SK-N-SH (cell line): Measurements from ENCODE around the gene TBKBP1. TPM values are rescaled to one million over a fixed set of nuclear protein-coding genes. Genes with fewer than 3 reads are reported as not detected.

ENCODE experiments used
- CTCF ChIA-PET: fragments of 300-600, 350-600 bp; formaldehyde crosslinking; extraction: SDS; loops from one replicate; lab custom pipeline; 2021; lab: Yijun Ruan, JAX
- POLR2A ChIA-PET: fragments of 350-600 bp; sonication (Branson Sonifier 250); formaldehyde crosslinking; extraction: SDS; loops from one replicate; lab custom pipeline; 2020; ENCODE audit warnings: antibody characterized with exemption, inconsistent platforms; lab: Yijun Ruan, JAX
- DNase-seq: peaks from one replicate; pipeline ENCODE4 v3.0.0; 2012
- H2AFZ ChIP-seq: fragments of 200-600 bp; sonication (generic); 2 replicates; pipeline ENCODE4 v1.8.1; 2016; ENCODE audit warnings: antibody characterized with exemption, mild to moderate bottlenecking, low read depth
- H3F3A ChIP-seq: fragments of 200-600 bp; sonication (generic); replicated peaks from 2 replicates; pipeline ENCODE3; 2016; ENCODE audit warnings: antibody characterized with exemption, mild to moderate bottlenecking; ENCODE audit not compliant: insufficient read depth
- H3K27ac ChIP-seq, 2 experiments: fragments of 200-500 bp in 1 of 2; fragments of 200-600 bp in 1 of 2; sonication (Bioruptor generic) in 1 of 2; sonication (generic), shearing (Covaris generic) in 1 of 2; 2 replicates each; pipeline versions ENCODE4 v1.5.1 to v1.6.1; 2014 to 2016; ENCODE audit warnings: low read depth in 2 of 2, inconsistent platforms in 1 of 2, low read length in 1 of 2, mild to moderate bottlenecking in 1 of 2, mixed read lengths in 1 of 2
- H3K27me3 ChIP-seq: fragments of 200-600 bp; sonication (generic), shearing (Covaris generic); 2 replicates; pipeline ENCODE4 v1.6.1; 2016; ENCODE audit warnings: mixed run types; ENCODE audit not compliant: insufficient read depth
- H3K36me3 ChIP-seq, 2 experiments: fragments of 200-500 bp in 1 of 2; fragments of 200-600 bp in 1 of 2; sonication (Bioruptor generic) in 1 of 2; sonication (generic) in 1 of 2; replicated peaks in 1 of 2; 2 replicates each; pipeline versions ENCODE3 to v1.5.1; 2014 to 2016; ENCODE audit warnings: low read length in 1 of 2, mild to moderate bottlenecking in 1 of 2; ENCODE audit not compliant: insufficient read depth in 2 of 2, control insufficient read depth in 1 of 2
- H3K4me1 ChIP-seq, 2 experiments: fragments of 200-500 bp in 1 of 2; fragments of 200-600 bp in 1 of 2; sonication (Bioruptor generic) in 1 of 2; sonication (generic), shearing (Covaris generic) in 1 of 2; 2 replicates each; pipeline versions ENCODE4 v1.5.1 to v1.6.1; 2014 to 2016; ENCODE audit warnings: low read depth in 1 of 2, low read length in 1 of 2, mixed run types in 1 of 2; ENCODE audit not compliant: insufficient read depth in 2 of 2, control insufficient read depth in 1 of 2
- H3K4me2 ChIP-seq: fragments of 200-600 bp; sonication (generic), shearing (Covaris generic); 2 replicates; pipeline ENCODE4 v1.6.1; 2017; ENCODE audit warnings: mixed run types
- H3K4me3 ChIP-seq, 2 experiments: fragments of 200-500 bp in 1 of 2; fragments of 200-600 bp in 1 of 2; sonication (Bioruptor generic) in 1 of 2; sonication (generic), shearing (Covaris generic) in 1 of 2; 2 replicates each; pipeline versions ENCODE4 v1.5.1 to v1.8.1; 2014 to 2016; ENCODE audit warnings: low read depth in 2 of 2, inconsistent platforms in 1 of 2, low read length in 1 of 2, mild to moderate bottlenecking in 1 of 2, mixed read lengths in 1 of 2, moderate library complexity in 1 of 2
- H3K79me2 ChIP-seq: fragments of 200-600 bp; sonication (generic); 2 replicates; pipeline ENCODE4 v1.8.1; 2017; ENCODE audit warnings: mild to moderate bottlenecking; ENCODE audit not compliant: insufficient read depth
- H3K9ac ChIP-seq: fragments of 200-600 bp; sonication (generic); 2 replicates; pipeline ENCODE4 v1.6.1; 2017; ENCODE audit warnings: mixed run types
- H3K9me2 ChIP-seq: fragments of 200-600 bp; sonication (generic); 2 replicates; pipeline ENCODE4 v1.6.1; 2017; ENCODE audit warnings: mixed run types
- H3K9me3 ChIP-seq: fragments of 200-600 bp; sonication (generic); 2 replicates; pipeline ENCODE4 v1.6.1; 2017; ENCODE audit warnings: mixed run types, mild to moderate bottlenecking, moderate library complexity
- H4K20me1 ChIP-seq: fragments of 200-600 bp; sonication (generic); 2 replicates; pipeline ENCODE4 v1.6.1; 2017; ENCODE audit warnings: mild to moderate bottlenecking, mixed run types; ENCODE audit not compliant: insufficient read depth
- CHD2 ChIP-seq: fragments of 150-350 bp; IDR thresholded peaks from 2 replicates; pipeline ENCODE4 v1.6.1; 2018; ENCODE audit warnings: low read length; ENCODE audit not compliant: partially characterized antibody
- ELF1 ChIP-seq: IDR thresholded peaks from 2 replicates; pipeline ENCODE4 v1.4.0; 2012
- EP300 ChIP-seq, 2 experiments: IDR thresholded peaks; 2 replicates each; pipeline versions ENCODE4 v1.4.0 to v1.6.1; 2012; ENCODE audit warnings: borderline replicate concordance in 1 of 2, low read depth in 1 of 2, low read length in 1 of 2
- EZH2phosphoT487 ChIP-seq: fragments of 200-600 bp; sonication (generic); IDR thresholded peaks from 2 replicates; pipeline ENCODE4 v1.6.1; 2017; ENCODE audit warnings: low read depth, mixed run types, mild to moderate bottlenecking, antibody characterized with exemption, moderate library complexity, borderline replicate concordance
- FOSL2 ChIP-seq: IDR thresholded peaks from 2 replicates; pipeline ENCODE4 v1.4.0; 2012; ENCODE audit warnings: low read depth, mild to moderate bottlenecking, moderate library complexity, borderline replicate concordance
- FOXJ3 ChIP-seq: sonication (generic); formaldehyde crosslinking; IDR thresholded peaks from 2 replicates; pipeline ENCODE4 v1.5.1; 2020; ENCODE audit warnings: mild to moderate bottlenecking, missing genetic modification reagents
- GATA2 ChIP-seq: sonication (generic); formaldehyde crosslinking; IDR thresholded peaks from 2 replicates; pipeline ENCODE4 v1.5.0; 2020; ENCODE audit warnings: mild to moderate bottlenecking, missing genetic modification reagents
- JUND ChIP-seq: IDR thresholded peaks from 2 replicates; pipeline ENCODE4 v1.4.0; 2012
- MXI1 ChIP-seq: IDR thresholded peaks from 2 replicates; pipeline ENCODE4 v1.6.1; 2012; ENCODE audit warnings: mild to moderate bottlenecking, low read depth, low read length, improper control_type of control experiment
- NFIC ChIP-seq: IDR thresholded peaks from 2 replicates; pipeline ENCODE4 v1.4.0; 2012; ENCODE audit warnings: borderline replicate concordance
- RAD21 ChIP-seq: IDR thresholded peaks from 2 replicates; pipeline ENCODE4 v1.6.1; 2012; ENCODE audit warnings: mild to moderate bottlenecking, low read length
- RCOR1 ChIP-seq: fragments of 150-350 bp; IDR thresholded peaks from 2 replicates; pipeline ENCODE4 v1.6.1; 2017; ENCODE audit warnings: antibody characterized with exemption, low read length
- RXRA ChIP-seq: IDR thresholded peaks from 2 replicates; pipeline ENCODE4 v1.4.0; 2012; ENCODE audit warnings: low read depth, mild to moderate bottlenecking, borderline replicate concordance
- SIN3A ChIP-seq: IDR thresholded peaks from 2 replicates; pipeline ENCODE4 v1.6.1; 2012; ENCODE audit warnings: low read depth, mild to moderate bottlenecking, low read length, moderate library complexity, borderline replicate concordance
- SMC3 ChIP-seq: IDR thresholded peaks from 2 replicates; pipeline ENCODE4 v1.6.1; 2012; ENCODE audit warnings: low read depth, low read length, improper control_type of control experiment
- TAF1 ChIP-seq: IDR thresholded peaks from 2 replicates; pipeline ENCODE4 v1.6.1; 2012; ENCODE audit warnings: low read depth, mild to moderate bottlenecking, low read length, moderate library complexity, borderline replicate concordance
- TCF12 ChIP-seq: IDR thresholded peaks from 2 replicates; pipeline ENCODE4 v1.4.0; 2012
- TEAD4 ChIP-seq: IDR thresholded peaks from 2 replicates; pipeline ENCODE4 v1.4.0; 2012; ENCODE audit warnings: mild to moderate bottlenecking, borderline replicate concordance; ENCODE audit not compliant: insufficient read depth
- YY1 ChIP-seq: IDR thresholded peaks from 2 replicates; pipeline ENCODE4 v1.4.0; 2012; ENCODE audit warnings: low read depth, mild to moderate bottlenecking
- WGBS: methylation state at CpG from one replicate; pipeline ENCODE4 v1.1.6; 2017; ENCODE audit warnings: low lambda C conversion rate; 5-methylcytosine and 5-hydroxymethylcytosine counted together
- polyA plus RNA-seq, 3 experiments: library from polyadenylated mRNA; depleted of rRNA; stranded (reverse); fragments of >200 nt; gene quantifications; 2 replicates each; pipeline ENCODE4 v1.2.3, GENCODE V29; 2012
- TF ChIP-seq, protein P1 (sequence below): IDR thresholded peaks from 2 replicates; pipeline ENCODE4 v1.4.0; 2012; ENCODE audit warnings: low read depth, borderline replicate concordance
- TF ChIP-seq, protein P2 (sequence below): IDR thresholded peaks from 2 replicates; pipeline ENCODE4 v1.6.1; 2012; ENCODE audit warnings: mild to moderate bottlenecking, low read depth, low read length, moderate library complexity
- TF ChIP-seq, protein P3 (sequence below): fragments of 150-350 bp; IDR thresholded peaks from 2 replicates; pipeline ENCODE4 v1.6.1; 2017; ENCODE audit warnings: antibody characterized with exemption, low read length, low read depth, borderline replicate concordance
- TF ChIP-seq, protein P4 (sequence below): IDR thresholded peaks from 2 replicates; pipeline ENCODE4 v1.4.0; 2012; ENCODE audit warnings: low read depth
- TF ChIP-seq, protein P5 (sequence below): IDR thresholded peaks from 2 replicates; pipeline ENCODE4; 2012

Gene TBKBP1
- polyA plus RNA-seq, 1 of the 3 experiments (the other 2 are of a cell fraction), result 14.4 TPM

DNA sequence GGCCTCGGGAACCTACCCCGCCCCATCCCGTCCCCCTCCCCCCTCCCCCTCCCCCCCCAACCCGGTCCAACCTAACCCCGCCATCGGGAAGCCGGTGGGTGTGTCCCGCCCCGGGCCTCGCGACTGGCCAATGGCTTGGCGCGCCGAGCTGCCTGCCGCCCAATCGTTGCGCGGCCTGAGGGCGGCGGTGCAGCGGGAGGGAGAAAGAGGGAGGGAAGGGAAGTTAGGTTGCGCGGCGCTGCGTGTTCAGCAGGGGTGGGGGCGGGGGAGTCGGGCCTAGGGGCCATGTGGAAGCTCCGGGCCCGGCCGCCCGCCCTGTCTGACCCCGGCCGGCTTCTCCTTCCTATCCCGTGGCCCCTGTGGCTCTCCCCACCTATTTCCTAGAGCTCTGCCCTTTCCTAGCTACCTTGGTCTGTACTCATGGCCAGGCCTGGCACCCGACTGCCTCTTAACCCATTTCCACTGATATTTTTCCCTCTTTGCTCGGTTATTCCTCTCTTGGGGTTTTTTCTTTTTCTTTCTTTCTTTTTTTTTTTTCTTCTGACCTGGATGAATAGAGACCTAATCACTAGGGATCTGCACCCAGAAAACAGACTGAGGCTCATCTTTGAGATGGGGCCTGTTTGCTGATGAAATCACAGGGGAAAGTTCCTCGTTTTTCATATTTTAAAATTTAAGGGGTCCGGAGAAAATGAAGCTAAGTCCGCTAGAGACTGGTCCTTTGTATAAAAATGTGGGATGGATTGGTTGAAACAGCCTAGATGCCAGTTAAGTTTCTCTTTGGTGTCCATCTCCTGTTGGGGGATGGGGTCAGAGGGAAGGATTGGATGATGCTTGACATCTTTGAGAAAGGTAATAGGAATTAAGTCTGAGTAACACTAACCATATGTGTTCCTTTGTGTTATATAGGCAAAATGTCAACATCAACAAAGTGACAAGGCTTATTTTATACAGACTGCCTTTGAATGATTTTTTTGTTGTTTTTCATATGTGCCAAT lies 43.1 kb upstream of the TBKBP1 start:
- H2AFZ ChIP-seq, result 0 out of 2 replicates have a peak overlapping the region, but pooled peaks have one; percentile 38
- peak overlapping the region; percentile 67 to 80 for H3K4me3 ChIP-seq
- POLR2A ChIA-PET, result interaction anchor here (0.6 to 1.6 kb wide), 13 partner anchors 9 to 171 kb away, joined by 3 to 5 read pairs (median 3); partner anchors contain the start of gene OSBPL7
- no peaks in the 10 kb centered on the region for H3K9me3 ChIP-seq
- H3K27ac ChIP-seq, result peak overlapping the region; percentile 64 to 89
- peaks cover 12% of the 10 kb centered on the region for H3F3A ChIP-seq
- CTCF ChIA-PET, result interaction anchor here (0.6 to 9.4 kb wide), 9 partner anchors 9 to 298 kb away, joined by 3 to 113 read pairs (median 4); no protein-coding TSS in a partner anchor
- peaks cover 65% of the 10 kb centered on the region for H3K79me2 ChIP-seq
- WGBS, result 1% methylated on average over 17 of the region's 39 CpGs
- no peaks in the 10 kb centered on the region for H3K27me3 ChIP-seq
- peaks cover 8 to 22% of the 10 kb centered on the region in 2 experiments for H3K4me1 ChIP-seq
- H3K9ac ChIP-seq, result peak overlapping the region; percentile 77
- no peaks in the 10 kb centered on the region for H3K9me2 ChIP-seq
- H4K20me1 ChIP-seq, result peaks cover 46% of the 10 kb centered on the region
- peak overlapping the region; percentile 81 for H3K4me2 ChIP-seq
- DNase-seq, result peak; percentile 98
- H3K36me3 ChIP-seq, result peaks cover 43 to 51% of the 10 kb centered on the region in 2 experiments
- TF ChIP-seq TCF12 (no peak), EP300 (IDR thresholded peaks at IDR 0.05; ENCODE audit: borderline replicate concordance in 1 of 2, low read depth in 1 of 2, low read length in 1 of 2) (no peak), RCOR1 (no peak), SIN3A (peak; percentile 87; the same call in 1 of the 2 replicates), TEAD4 (no peak), GATA2 (CRISPR knock-in tag) (no peak), ELF1 (0 out of 2 replicates have a peak, but pooled peaks have one; percentile 26), EZH2phosphoT487 (no peak), YY1 (0 out of 2 replicates have a peak, but pooled peaks have one; percentile 45), JUND (no peak), RXRA (no peak), CHD2 (peak; percentile 93), FOXJ3 (CRISPR knock-in tag) (no peak), MXI1 (peak; percentile 97), TAF1 (peak; percentile 45; the same call in 1 of the 2 replicates), NFIC (no peak), SMC3 (no peak), RAD21 (no peak), FOSL2 (no peak)
- TF ChIP-seq, protein P1, sequence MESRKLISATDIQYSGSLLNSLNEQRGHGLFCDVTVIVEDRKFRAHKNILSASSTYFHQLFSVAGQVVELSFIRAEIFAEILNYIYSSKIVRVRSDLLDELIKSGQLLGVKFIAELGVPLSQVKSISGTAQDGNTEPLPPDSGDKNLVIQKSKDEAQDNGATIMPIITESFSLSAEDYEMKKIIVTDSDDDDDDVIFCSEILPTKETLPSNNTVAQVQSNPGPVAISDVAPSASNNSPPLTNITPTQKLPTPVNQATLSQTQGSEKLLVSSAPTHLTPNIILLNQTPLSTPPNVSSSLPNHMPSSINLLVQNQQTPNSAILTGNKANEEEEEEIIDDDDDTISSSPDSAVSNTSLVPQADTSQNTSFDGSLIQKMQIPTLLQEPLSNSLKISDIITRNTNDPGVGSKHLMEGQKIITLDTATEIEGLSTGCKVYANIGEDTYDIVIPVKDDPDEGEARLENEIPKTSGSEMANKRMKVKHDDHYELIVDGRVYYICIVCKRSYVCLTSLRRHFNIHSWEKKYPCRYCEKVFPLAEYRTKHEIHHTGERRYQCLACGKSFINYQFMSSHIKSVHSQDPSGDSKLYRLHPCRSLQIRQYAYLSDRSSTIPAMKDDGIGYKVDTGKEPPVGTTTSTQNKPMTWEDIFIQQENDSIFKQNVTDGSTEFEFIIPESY, result no peak
- TF ChIP-seq, protein P2, sequence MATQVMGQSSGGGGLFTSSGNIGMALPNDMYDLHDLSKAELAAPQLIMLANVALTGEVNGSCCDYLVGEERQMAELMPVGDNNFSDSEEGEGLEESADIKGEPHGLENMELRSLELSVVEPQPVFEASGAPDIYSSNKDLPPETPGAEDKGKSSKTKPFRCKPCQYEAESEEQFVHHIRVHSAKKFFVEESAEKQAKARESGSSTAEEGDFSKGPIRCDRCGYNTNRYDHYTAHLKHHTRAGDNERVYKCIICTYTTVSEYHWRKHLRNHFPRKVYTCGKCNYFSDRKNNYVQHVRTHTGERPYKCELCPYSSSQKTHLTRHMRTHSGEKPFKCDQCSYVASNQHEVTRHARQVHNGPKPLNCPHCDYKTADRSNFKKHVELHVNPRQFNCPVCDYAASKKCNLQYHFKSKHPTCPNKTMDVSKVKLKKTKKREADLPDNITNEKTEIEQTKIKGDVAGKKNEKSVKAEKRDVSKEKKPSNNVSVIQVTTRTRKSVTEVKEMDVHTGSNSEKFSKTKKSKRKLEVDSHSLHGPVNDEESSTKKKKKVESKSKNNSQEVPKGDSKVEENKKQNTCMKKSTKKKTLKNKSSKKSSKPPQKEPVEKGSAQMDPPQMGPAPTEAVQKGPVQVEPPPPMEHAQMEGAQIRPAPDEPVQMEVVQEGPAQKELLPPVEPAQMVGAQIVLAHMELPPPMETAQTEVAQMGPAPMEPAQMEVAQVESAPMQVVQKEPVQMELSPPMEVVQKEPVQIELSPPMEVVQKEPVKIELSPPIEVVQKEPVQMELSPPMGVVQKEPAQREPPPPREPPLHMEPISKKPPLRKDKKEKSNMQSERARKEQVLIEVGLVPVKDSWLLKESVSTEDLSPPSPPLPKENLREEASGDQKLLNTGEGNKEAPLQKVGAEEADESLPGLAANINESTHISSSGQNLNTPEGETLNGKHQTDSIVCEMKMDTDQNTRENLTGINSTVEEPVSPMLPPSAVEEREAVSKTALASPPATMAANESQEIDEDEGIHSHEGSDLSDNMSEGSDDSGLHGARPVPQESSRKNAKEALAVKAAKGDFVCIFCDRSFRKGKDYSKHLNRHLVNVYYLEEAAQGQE, result 0 out of 2 replicates have a peak, but pooled peaks have one; percentile 15
- TF ChIP-seq, protein P3, sequence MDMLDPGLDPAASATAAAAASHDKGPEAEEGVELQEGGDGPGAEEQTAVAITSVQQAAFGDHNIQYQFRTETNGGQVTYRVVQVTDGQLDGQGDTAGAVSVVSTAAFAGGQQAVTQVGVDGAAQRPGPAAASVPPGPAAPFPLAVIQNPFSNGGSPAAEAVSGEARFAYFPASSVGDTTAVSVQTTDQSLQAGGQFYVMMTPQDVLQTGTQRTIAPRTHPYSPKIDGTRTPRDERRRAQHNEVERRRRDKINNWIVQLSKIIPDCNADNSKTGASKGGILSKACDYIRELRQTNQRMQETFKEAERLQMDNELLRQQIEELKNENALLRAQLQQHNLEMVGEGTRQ, result no peak
- TF ChIP-seq, protein P4, sequence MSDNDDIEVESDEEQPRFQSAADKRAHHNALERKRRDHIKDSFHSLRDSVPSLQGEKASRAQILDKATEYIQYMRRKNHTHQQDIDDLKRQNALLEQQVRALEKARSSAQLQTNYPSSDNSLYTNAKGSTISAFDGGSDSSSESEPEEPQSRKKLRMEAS, result peak; percentile 97
- TF ChIP-seq, protein P5, sequence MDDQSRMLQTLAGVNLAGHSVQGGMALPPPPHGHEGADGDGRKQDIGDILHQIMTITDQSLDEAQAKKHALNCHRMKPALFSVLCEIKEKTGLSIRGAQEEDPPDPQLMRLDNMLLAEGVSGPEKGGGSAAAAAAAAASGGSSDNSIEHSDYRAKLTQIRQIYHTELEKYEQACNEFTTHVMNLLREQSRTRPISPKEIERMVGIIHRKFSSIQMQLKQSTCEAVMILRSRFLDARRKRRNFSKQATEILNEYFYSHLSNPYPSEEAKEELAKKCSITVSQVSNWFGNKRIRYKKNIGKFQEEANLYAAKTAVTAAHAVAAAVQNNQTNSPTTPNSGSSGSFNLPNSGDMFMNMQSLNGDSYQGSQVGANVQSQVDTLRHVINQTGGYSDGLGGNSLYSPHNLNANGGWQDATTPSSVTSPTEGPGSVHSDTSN, result peak; percentile 44; the same call in 1 of the 2 replicates
